ENCODE data around the gene ROBO2.

Gene ROBO2

GRCh38 chr3:77039606-77040171 is at the start of gene ROBO2:
Gene ROBO2 (plus strand): TSS chr3:77040099. CDS start chr3:77040786, 687 bp downstream.
- DNase-seq: no peak

GRCh38 chr3:76990606-76991005 is 49.3 kb upstream of the ROBO2 start:
- DNase-seq: no peak

GRCh38 chr3:76991165-76991564 is 48.7 kb upstream of the ROBO2 start:
- DNase-seq: no peak

GRCh38 chr3:76997733-76998132 is 42.2 kb upstream of the ROBO2 start:
- no peak for DNase-seq

GRCh38 chr3:76998555-76998954 is 41.3 kb upstream of the ROBO2 start:
- DNase-seq: no peak

GRCh38 chr3:77001062-77001701 is 38.7 kb upstream of the ROBO2 start:
- DNase-seq: no peak

GRCh38 chr3:77014226-77014625 is 25.7 kb upstream of the ROBO2 start:
- no peak for DNase-seq

GRCh38 chr3:77025471-77025870 is 14.4 kb upstream of the ROBO2 start:
- no peak for DNase-seq

GRCh38 chr3:77026904-77027634 is 12.8 kb upstream of the ROBO2 start:
- no peak for DNase-seq

- DNase-seq: no peak
Observed at GRCh38 chr3:77028005-77028404, 11.9 kb upstream of the ROBO2 start.

- no peak for DNase-seq
Observed at GRCh38 chr3:77038468-77038929, 1.4 kb upstream of the ROBO2 start.

- DNase-seq: no peak
Observed at GRCh38 chr3:77038930-77039605, 831 bp upstream of the ROBO2 start.

GRCh38 chr3:77040216-77040615 is 317 bp downstream of the ROBO2 start:
- no peak for DNase-seq

- DNase-seq: no peak
Observed at GRCh38 chr3:77040926-77041722, 1.2 kb downstream of the ROBO2 start.

GRCh38 chr3:77041811-77042210 is 1.9 kb downstream of the ROBO2 start:
- DNase-seq: no peak

- DNase-seq: no peak
Observed at GRCh38 chr3:77042343-77042742, 2.4 kb downstream of the ROBO2 start.

GRCh38 chr3:77042882-77043281 is 3.0 kb downstream of the ROBO2 start:
- DNase-seq: no peak

GRCh38 chr3:77045686-77046085 is 5.8 kb downstream of the ROBO2 start:
- no peak for DNase-seq

- no peak for DNase-seq
Observed at GRCh38 chr3:77048186-77048585, 8.3 kb downstream of the ROBO2 start.

- no peak for DNase-seq
Observed at GRCh38 chr3:77051591-77051990, 11.7 kb downstream of the ROBO2 start.

- no peak for DNase-seq
Observed at GRCh38 chr3:77052051-77052501, 12.2 kb downstream of the ROBO2 start.

Data from CD4-positive, alpha-beta T cell treated with Interleukin-10 for 1 hour (primary cell).